H1 (cell line): ENCODE measurements around the gene IGF2R. TPM values are rescaled to one million over a fixed set of nuclear protein-coding genes. Genes with fewer than 3 reads are reported as not detected.

ENCODE experiments used
- CTCF ChIA-PET: fragments of 300-600 bp; sonication (Branson Sonifier 250); formaldehyde crosslinking; loops from one replicate; lab custom pipeline; 2021; ENCODE audit not compliant: partially characterized antibody; lab: Charles Lee
- POLR2A ChIA-PET: fragments of 300-600 bp; sonication (Branson Sonifier 250); formaldehyde crosslinking; loops from one replicate; lab custom pipeline; 2021; ENCODE audit warnings: inconsistent platforms; ENCODE audit not compliant: partially characterized antibody; lab: Charles Lee
- DNase-seq, 2 experiments: peaks; one replicate each; pipeline versions ENCODE4 v3.0.0 to v3.0.0-alpha.2; 2010 to 2022; ENCODE audit warnings: low spot score in 2 of 2, low read depth in 1 of 2, mixed read lengths in 1 of 2
- FAIRE-seq: peaks from 2 replicates; lab custom pipeline; 2011; peaks lifted over from hg19 to GRCh38; lab: Jason Lieb, UNC
- H2AFZ ChIP-seq: 2 replicates; pipeline ENCODE4 v1.8.1; 2012; ENCODE audit warnings: low read length, inconsistent platforms
- H2AK5ac ChIP-seq: 2 replicates; pipeline ENCODE4 v1.6.1; 2013; ENCODE audit warnings: low read depth, low read length
- H2BK120ac ChIP-seq: replicated peaks from 2 replicates; pipeline ENCODE3; 2013; ENCODE audit warnings: low read depth, low read length, inconsistent platforms
- H2BK12ac ChIP-seq: 2 replicates; pipeline ENCODE4 v1.6.1; 2013; ENCODE audit warnings: low read depth, low read length
- H2BK15ac ChIP-seq: 2 replicates; pipeline ENCODE4 v1.6.1; 2013; ENCODE audit warnings: low read length
- H2BK20ac ChIP-seq: 2 replicates; pipeline ENCODE4 v1.6.1; 2013; ENCODE audit warnings: low read length
- H2BK5ac ChIP-seq: 2 replicates; pipeline ENCODE4 v1.6.1; 2013; ENCODE audit warnings: low read depth, low read length
- H3K14ac ChIP-seq: 2 replicates; pipeline ENCODE4 v1.6.1; 2013; ENCODE audit warnings: inconsistent platforms; ENCODE audit not compliant: insufficient read length
- H3K18ac ChIP-seq: 2 replicates; pipeline ENCODE4 v1.6.1; 2013; ENCODE audit warnings: low read length; ENCODE audit errors: extremely low read depth
- H3K23ac ChIP-seq: 2 replicates; pipeline ENCODE4 v1.6.1; 2013; ENCODE audit warnings: inconsistent platforms; ENCODE audit not compliant: insufficient read length
- H3K23me2 ChIP-seq: 2 replicates; pipeline ENCODE4 v1.6.1; 2013; ENCODE audit warnings: low read depth, low read length
- H3K27ac ChIP-seq: 2 replicates; pipeline ENCODE4 v1.6.1; 2011; ENCODE audit warnings: low read depth, low read length, inconsistent platforms
- H3K27me3 ChIP-seq, 4 experiments: replicated peaks in 1 of 4; 1 replicate in 1 of 4; 2 replicates in 3 of 4; pipeline versions ENCODE4 v1.6.1 to v1.8.1; 2011 to 2013; ENCODE audit warnings: low read length in 3 of 4, mild to moderate bottlenecking in 3 of 4, inconsistent platforms in 2 of 4, mixed read lengths in 2 of 4, moderate library complexity in 1 of 4; ENCODE audit not compliant: control insufficient read depth in 3 of 4, insufficient read depth in 3 of 4; ENCODE audit errors: extremely low read depth in 1 of 4
- H3K36me3 ChIP-seq, 4 experiments: 2 replicates each; pipeline versions ENCODE4 v1.6.1 to v1.8.1; 2011 to 2013; ENCODE audit warnings: mild to moderate bottlenecking in 4 of 4, low read length in 3 of 4, moderate library complexity in 2 of 4, control low read depth in 1 of 4, inconsistent platforms in 1 of 4; ENCODE audit not compliant: insufficient read depth in 4 of 4, control insufficient read depth in 2 of 4
- H3K4ac ChIP-seq: replicated peaks from 2 replicates; pipeline ENCODE3; 2013; ENCODE audit warnings: low read length, low read depth, mixed read lengths, inconsistent platforms; ENCODE audit not compliant: insufficient read length
- H3K4me1 ChIP-seq, 4 experiments: replicated peaks in 1 of 4; 1 replicate in 1 of 4; 2 replicates in 3 of 4; pipeline versions ENCODE4 v1.6.1 to v1.8.1; 2011 to 2013; ENCODE audit warnings: low read length in 3 of 4, inconsistent platforms in 2 of 4, mixed read lengths in 1 of 4; ENCODE audit not compliant: insufficient read depth in 4 of 4, control insufficient read depth in 3 of 4
- H3K4me2 ChIP-seq, 2 experiments: 2 replicates each; pipeline versions ENCODE4 v1.6.1 to v1.8.1; 2011 to 2013; ENCODE audit warnings: low read depth in 2 of 2, low read length in 2 of 2, control low read depth in 1 of 2, inconsistent platforms in 1 of 2, mild to moderate bottlenecking in 1 of 2; ENCODE audit not compliant: insufficient read depth in 1 of 2
- H3K4me3 ChIP-seq, 4 experiments: fragments of 200-600, 300-600 bp in 1 of 4; sonication (generic), shearing (Covaris generic), sonication (Bioruptor Twin) in 1 of 4; 2 replicates each; pipeline versions ENCODE4 v1.5.1 to v1.8.1; 2011 to 2016; ENCODE audit warnings: low read length in 4 of 4, low read depth in 3 of 4, control low read depth in 2 of 4, inconsistent platforms in 2 of 4, mild to moderate bottlenecking in 2 of 4, mixed read lengths in 1 of 4, moderate library complexity in 1 of 4; ENCODE audit not compliant: insufficient read depth in 2 of 4; ENCODE audit errors: extremely low read depth in 1 of 4
- H3K56ac ChIP-seq: replicated peaks from 2 replicates; pipeline ENCODE3; 2013; ENCODE audit warnings: low read depth, mild to moderate bottlenecking, mixed read lengths, low read length, inconsistent platforms; ENCODE audit not compliant: insufficient read length
- H3K79me1 ChIP-seq: 2 replicates; pipeline ENCODE4 v1.6.1; 2013; ENCODE audit warnings: low read depth, low read length, control low read depth
- H3K79me2 ChIP-seq, 2 experiments: 2 replicates each; pipeline versions ENCODE4 v1.6.1 to v1.8.1; 2012 to 2013; ENCODE audit warnings: low read length in 2 of 2, mild to moderate bottlenecking in 2 of 2, inconsistent platforms in 1 of 2; ENCODE audit not compliant: insufficient read depth in 2 of 2, control insufficient read depth in 1 of 2
- H3K9ac ChIP-seq, 4 experiments: replicated peaks in 1 of 4; 1 replicate in 1 of 4; 2 replicates in 3 of 4; pipeline versions ENCODE4 v1.6.1 to v1.8.1; 2011 to 2013; ENCODE audit warnings: low read depth in 3 of 4, low read length in 3 of 4, control low read depth in 2 of 4, mild to moderate bottlenecking in 2 of 4, moderate library complexity in 2 of 4, inconsistent platforms in 1 of 4; ENCODE audit errors: extremely low read depth in 1 of 4
- H3K9me3 ChIP-seq, 2 experiments: 2 replicates each; pipeline versions ENCODE4 v1.6.1 to v1.8.1; 2012 to 2013; ENCODE audit warnings: mild to moderate bottlenecking in 2 of 2, moderate library complexity in 2 of 2, control low read depth in 1 of 2, inconsistent platforms in 1 of 2, low read depth in 1 of 2, low read length in 1 of 2, mixed read lengths in 1 of 2; ENCODE audit not compliant: insufficient read depth in 2 of 2
- H4K20me1 ChIP-seq, 2 experiments: replicated peaks in 1 of 2; 2 replicates each; pipeline versions ENCODE3 to v1.8.1; 2011 to 2013; ENCODE audit warnings: inconsistent platforms in 2 of 2, low read length in 2 of 2, mild to moderate bottlenecking in 1 of 2; ENCODE audit not compliant: insufficient read depth in 2 of 2, control insufficient read depth in 1 of 2
- H4K5ac ChIP-seq: 2 replicates; pipeline ENCODE4 v1.6.1; 2013; ENCODE audit warnings: low read length, low read depth, mixed read lengths, inconsistent platforms; ENCODE audit not compliant: insufficient read length
- H4K8ac ChIP-seq: 2 replicates; pipeline ENCODE4 v1.8.0; 2013; ENCODE audit warnings: mild to moderate bottlenecking, moderate library complexity, low read length, inconsistent platforms; ENCODE audit not compliant: insufficient read depth; ENCODE audit errors: extremely low read depth
- H4K91ac ChIP-seq: replicated peaks from 2 replicates; pipeline ENCODE3; 2013; ENCODE audit warnings: low read length, mixed read lengths, inconsistent platforms; ENCODE audit not compliant: insufficient read length
- ATF3 ChIP-seq: IDR thresholded peaks from 2 replicates; pipeline ENCODE4 v1.6.1; 2011; ENCODE audit warnings: low read depth, mild to moderate bottlenecking, low read length; ENCODE audit not compliant: insufficient read depth
- GTF2F1 ChIP-seq: IDR thresholded peaks from 2 replicates; pipeline ENCODE4 v1.6.1; 2012; ENCODE audit warnings: low read depth, low read length, improper control_type of control experiment, borderline replicate concordance
- JUND ChIP-seq: IDR thresholded peaks from 2 replicates; pipeline ENCODE4 v1.6.1; 2011; ENCODE audit warnings: mild to moderate bottlenecking, improper control_type of control experiment, low read length
- TAF1 ChIP-seq: IDR thresholded peaks from 2 replicates; pipeline ENCODE4 v1.6.1; 2011; ENCODE audit warnings: mild to moderate bottlenecking, low read depth, low read length
- YY1 ChIP-seq: IDR thresholded peaks from 2 replicates; pipeline ENCODE4 v1.6.1; 2011; ENCODE audit warnings: low read depth, mild to moderate bottlenecking, low read length
- WGBS, 2 experiments: shearing (Covaris generic) in 1 of 2; methylation state at CpG; one replicate each; pipeline versions ENCODE4 v1.1.6 to v1.1.7; 2013 to 2015; ENCODE audit warnings: low lambda C conversion rate in 2 of 2, mixed read lengths in 2 of 2, inconsistent platforms in 1 of 2, low coverage in 1 of 2, missing lambda C conversion rate in 1 of 2; ENCODE audit not compliant: insufficient replicate concordance in 2 of 2, insufficient coverage in 1 of 2, insufficient read length in 1 of 2; ENCODE audit errors: extremely low coverage in 1 of 2, missing lambda C conversion rate in 1 of 2; 5-methylcytosine and 5-hydroxymethylcytosine counted together
- polyA plus RNA-seq, 7 experiments: library from polyadenylated mRNA; depleted of rRNA in 3 of 7; stranded (reverse) in 5 of 7; unstranded in 2 of 7; fragments of >200 nt in 5 of 7; fragments of 200-250 nt in 2 of 7; gene quantifications; 1 replicate in 5 of 7; 2 replicates in 1 of 7; 4 replicates in 1 of 7; pipeline versions ENCODE4 v1.2.1 to v1.2.3, GENCODE V29; 2011 to 2013; ENCODE audit warnings: missing spikeins in 2 of 7, mixed read lengths in 2 of 7
- total RNA-seq: library from RNA; stranded (reverse); fragmentation: NEBNext Ultra II Directional; extraction: Animal tissue kit (Norgen Biotek cat#: 25700); gene quantifications from 2 replicates; pipeline ENCODE4 v1.2.1, GENCODE V29; 2021

The IGF2R gene
- total and polyA plus RNA-seq, 2 of the 8 experiments (the other 6 are each of a cell fraction or from before 2014, with no cell fraction given), result 20.6 to 74.1 TPM

GRCh38 chr6:159992366-159992765, 23.5 kb downstream of the IGF2R start:
- H2BK12ac ChIP-seq, result no peak overlapping the region
- no peak for FAIRE-seq
- no peak overlapping the region for H3K4me2 ChIP-seq
- H4K8ac ChIP-seq, result no peak overlapping the region
- no peak overlapping the region for H2BK20ac ChIP-seq
- no peak overlapping the region for H2BK120ac ChIP-seq
- CTCF ChIA-PET, result no interaction called here
- peaks cover 3 to 13% (median 9%) of the 10 kb centered on the region in 4 experiments; a peak in 6 of 7 replicates for H3K4me1 ChIP-seq
- no peak overlapping the region for H3K23ac ChIP-seq
- H4K91ac ChIP-seq, result no peak overlapping the region
- no peak overlapping the region for H4K5ac ChIP-seq
- H2AK5ac ChIP-seq, result no peak overlapping the region
- H3K4me3 ChIP-seq, result no peak overlapping the region
- no peak overlapping the region for H3K4ac ChIP-seq
- no peak for DNase-seq
- H2AFZ ChIP-seq, result no peak overlapping the region
- peaks cover 1 to 16% of the 10 kb centered on the region in 2 experiments for H4K20me1 ChIP-seq
- no peak for TF ChIP-seq JUND
- TF ChIP-seq TAF1, result no peak
- no peak for TF ChIP-seq GTF2F1
- TF ChIP-seq ATF3, result no peak
- TF ChIP-seq YY1, result no peak
- whole genome bisulfite sequencing, 2 experiments, result 100% methylated on average over 1 of the region's 1 CpG; no CpG with 5 or more reads in 1 of the 2 experiments
- no peak overlapping the region for H3K18ac ChIP-seq
- no peak overlapping the region for H3K56ac ChIP-seq
- no peaks in the 10 kb centered on the region for H3K27me3 ChIP-seq
- H3K14ac ChIP-seq, result no peak overlapping the region
- peaks cover 0 to 3% (median 1%) of the 10 kb centered on the region in 4 experiments; a peak in 1 of 8 replicates for H3K36me3 ChIP-seq
- no peak overlapping the region for H3K27ac ChIP-seq
- POLR2A ChIA-PET, result no interaction called here
- peaks cover 0 to 98% of the 10 kb centered on the region in 2 experiments for H3K79me2 ChIP-seq
- peaks cover 14% of the 10 kb centered on the region for H3K79me1 ChIP-seq
- no peaks in the 10 kb centered on the region for H3K9me3 ChIP-seq
- no peaks in the 10 kb centered on the region for H3K23me2 ChIP-seq
- no peak overlapping the region for H2BK5ac ChIP-seq
- no peak overlapping the region for H2BK15ac ChIP-seq
- H3K9ac ChIP-seq, result no peak overlapping the region
